GM18507 (cell line): ENCODE data around the gene TTLL1.
"Not testable (repeated sequence)": the region's sequence is repeated elsewhere in the genome, so short reads cannot be mapped to it uniquely, and the experiment has no call there.

ENCODE experiments used
- DNase-seq: peaks from one replicate; pipeline ENCODE4 v3.0.0; 2011; ENCODE audit warnings: low read depth; ENCODE audit not compliant: insufficient read length; ENCODE audit errors: extremely low spot score
- FAIRE-seq: peaks from 2 replicates; lab custom pipeline; 2011; peaks lifted over from hg19 to GRCh38; lab: Jason Lieb, UNC

The TTLL1 gene

DNA sequence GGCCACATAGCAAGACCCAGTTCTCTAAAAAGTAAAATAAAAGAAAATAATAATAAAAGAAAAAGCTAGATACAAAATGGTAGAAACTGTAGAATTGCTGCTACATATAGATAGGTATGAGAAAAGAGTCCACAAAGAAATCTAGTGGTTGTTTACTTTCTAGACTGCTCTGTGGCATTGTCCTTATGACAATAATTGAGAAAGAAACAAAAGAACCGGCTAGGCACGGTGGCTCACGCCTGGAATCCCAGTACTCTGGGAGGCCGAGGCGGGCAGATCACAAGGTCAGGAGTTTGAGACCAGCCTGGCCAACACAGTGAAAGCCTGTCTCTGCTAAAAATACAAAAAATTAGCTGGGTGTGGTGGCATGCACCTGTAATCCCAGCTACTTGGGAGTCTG, 73.0 kb downstream of the TTLL1 start:
- not testable (repeated sequence) for FAIRE-seq, DNase-seq

DNA sequence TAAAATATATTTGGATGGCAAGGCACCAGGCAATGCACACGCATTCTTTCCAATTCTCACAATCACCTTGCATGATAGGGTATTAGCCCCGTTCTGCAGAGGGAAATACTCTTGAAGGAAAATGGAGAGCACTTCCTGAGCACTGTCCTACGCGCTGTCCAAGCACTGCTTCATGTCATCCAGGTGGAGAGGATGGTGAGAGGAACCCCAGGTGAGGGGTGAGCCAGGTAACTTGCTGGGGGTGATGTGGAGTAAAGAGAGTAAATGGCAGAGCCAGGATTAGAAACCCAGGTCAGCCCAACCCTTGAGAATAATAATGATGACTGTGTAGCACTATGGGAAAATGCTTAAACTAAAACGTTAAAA, 73.5 kb downstream of the TTLL1 start:
- FAIRE-seq, result no peak

DNA sequence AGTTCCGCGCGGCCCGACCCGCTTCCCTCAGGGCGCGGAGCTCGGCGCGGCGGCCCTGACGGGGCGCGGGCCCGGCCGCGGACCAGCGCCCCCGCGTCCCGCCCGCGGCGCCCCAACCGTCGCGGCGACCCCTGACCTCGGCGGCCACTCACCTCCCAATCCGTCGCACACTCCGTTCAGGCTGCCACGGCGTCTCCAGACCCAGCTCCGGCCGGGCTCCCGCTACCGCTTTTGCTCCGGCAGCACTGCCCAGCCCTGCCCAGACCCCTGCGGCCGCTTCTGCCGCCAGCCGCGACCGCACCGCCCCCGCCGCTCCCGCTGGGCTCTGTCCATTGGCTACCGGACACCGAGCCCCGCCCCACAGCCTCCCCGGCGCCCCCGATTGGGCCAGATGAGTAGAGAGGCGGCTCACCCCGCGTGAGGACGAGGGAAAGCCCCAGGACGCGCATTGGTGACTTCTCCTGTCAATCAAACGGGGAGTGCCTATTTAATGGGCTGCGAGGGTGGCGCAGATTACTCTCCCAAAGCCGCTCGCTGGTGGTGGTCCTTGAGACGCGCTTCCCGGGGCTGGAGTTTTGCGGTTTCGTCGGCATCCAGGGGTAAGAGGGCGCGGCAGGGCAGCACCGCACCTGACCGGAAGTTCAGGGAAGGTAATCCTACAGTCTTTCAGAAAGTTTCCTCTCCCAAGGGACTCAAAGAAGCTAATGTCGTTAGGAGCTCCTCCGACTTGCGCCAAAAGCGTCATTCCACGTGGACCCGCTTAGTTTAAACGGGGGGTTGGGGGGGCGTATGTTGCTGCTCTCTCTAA, 74.1 kb downstream of the TTLL1 start, which contains the start of gene PACSIN2:
TSS of gene PACSIN2 (minus strand) at position 281 of the 808 bp plus-strand sequence. CDS start 103,069 bp downstream, outside the sequence.
- peak; percentile 86 for FAIRE-seq
- DNase-seq, result peak; percentile 100

More for the DNA sequence above, 73.5 kb downstream of the TTLL1 start:
- no peak for DNase-seq

DNA sequence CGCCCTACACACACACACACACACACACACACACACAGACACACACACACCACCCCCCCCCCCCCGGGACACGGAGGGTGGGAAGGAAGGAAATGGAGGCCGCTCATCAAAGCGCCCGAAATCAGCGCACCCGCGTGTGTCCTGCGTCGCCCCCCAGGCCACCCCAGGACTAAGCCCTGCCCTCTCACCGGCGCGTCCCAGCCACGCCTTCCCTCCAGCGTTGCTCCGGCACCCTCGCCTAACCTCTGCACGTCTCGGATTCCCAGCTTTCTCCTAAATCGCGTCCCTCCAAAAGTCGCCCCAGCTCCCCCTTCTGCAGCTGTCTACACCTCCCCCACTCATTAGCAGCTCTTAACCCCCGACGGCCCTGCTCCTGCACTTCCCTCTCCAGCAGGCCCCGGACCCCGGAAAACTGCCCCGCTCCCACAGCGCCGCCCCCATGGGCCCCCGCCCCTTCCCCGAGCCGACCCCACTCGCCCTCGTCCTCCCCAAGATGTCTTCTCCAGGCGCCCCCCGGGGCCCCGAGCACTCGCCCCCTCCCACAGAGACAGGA, 74.8 kb downstream of the TTLL1 start:
- FAIRE-seq, result peak; percentile 36
- no peak for DNase-seq

DNA sequence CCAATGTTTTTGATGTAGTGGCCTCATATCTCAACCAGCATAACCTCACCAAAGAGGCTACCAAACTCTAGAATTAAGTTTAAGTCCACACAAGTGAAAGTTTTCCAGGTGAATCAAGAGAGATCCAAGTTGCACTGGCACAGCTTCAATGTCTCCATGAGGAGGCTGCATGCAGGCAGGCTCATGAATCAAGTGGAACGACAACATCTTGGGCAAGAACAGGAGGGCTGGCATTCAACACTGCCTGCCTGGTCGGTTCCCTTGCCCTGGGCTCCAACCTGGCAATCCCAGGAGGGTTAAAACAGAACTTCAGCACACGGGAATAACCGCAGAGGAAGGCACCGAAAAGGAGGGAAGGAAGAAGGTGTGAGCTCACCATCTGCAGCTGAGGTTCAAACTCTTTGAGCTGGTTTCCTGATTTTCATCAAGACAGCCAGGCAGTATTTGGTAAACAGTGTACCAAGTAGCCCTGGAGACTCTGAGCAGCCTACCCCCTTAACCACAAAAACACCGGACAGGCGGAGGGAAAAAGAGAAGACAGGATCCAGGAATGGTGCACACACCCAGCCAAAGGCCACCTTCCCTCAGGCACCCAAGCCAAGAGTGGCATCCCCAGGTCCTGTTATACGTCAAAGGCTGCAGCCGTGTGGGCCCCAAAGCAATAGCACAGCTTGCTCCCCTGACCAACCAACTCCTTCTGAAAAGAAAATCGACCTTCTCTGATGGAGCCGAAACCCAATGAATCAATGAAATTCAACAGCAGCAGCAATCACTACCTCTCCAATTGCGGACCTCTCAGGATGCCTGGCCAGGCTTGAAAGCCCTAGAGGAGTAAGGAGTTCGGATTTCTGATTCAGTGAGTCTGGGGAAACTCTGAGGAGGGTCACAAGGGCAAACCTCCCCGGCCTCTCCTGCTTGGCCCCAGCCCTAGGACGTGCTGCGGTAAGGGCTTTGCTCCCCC, 75.6 kb downstream of the TTLL1 start:
- DNase-seq, result no peak
- FAIRE-seq, result no peak

DNA sequence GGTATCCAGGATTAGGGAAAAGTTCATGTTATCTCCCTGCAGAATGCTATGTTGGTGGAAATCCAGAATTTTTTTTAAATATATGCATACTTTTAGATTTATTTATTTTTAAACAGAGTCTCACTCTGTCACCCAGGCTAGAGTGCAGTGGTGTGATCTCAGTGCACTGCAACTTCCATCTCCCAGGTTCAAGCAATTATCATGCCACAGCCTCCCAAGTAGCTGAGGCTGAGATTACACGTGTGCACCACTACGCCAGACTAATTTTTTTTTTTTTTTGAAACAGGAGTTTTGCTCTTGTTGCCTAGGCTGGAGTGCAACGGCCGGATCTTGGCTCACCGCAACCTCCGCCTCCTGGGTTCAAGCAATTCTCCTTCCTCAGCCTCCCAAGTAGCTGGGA, 76.8 kb downstream of the TTLL1 start:
- FAIRE-seq (no peak), DNase-seq (no peak)

DNA sequence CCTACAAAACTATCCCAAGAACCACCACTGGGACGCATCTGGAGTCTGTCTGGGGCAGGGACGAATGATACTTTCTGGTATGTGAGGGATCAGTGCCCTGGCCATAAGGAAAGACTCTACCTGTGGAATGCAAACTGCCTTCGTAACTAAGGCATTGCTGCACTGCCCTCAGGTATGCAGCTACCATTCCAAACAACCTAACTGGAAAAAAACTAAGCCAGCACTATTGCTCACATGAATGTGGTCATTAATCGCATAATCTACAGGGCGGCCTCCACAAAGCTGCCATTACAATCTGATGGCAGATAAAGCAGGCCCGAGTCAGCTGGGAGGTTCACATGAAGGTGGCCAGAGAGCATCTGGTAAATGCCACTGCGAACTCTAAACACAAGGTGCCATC, 78.1 kb downstream of the TTLL1 start:
- DNase-seq, result no peak
- no peak for FAIRE-seq

DNA sequence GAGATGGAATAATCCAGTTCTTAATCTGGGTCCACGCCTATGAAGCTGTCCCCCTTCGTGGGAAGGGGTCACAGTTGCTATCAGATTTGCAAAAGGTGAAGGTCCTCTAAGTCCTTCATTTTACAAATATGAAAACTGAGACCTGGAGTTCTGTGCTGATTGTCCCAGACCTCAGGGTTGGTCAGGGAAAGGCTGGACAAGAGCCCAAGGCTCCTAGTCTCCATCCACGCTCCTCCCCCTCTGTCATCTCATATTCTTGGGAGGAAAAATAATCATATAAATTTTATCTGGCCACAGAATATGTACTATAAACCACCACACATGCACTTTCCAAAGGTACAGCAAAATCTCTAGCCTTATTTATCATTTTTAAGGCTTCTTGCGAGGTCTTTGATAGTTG, 79.7 kb downstream of the TTLL1 start:
- DNase-seq, result no peak
- no peak for FAIRE-seq

DNA sequence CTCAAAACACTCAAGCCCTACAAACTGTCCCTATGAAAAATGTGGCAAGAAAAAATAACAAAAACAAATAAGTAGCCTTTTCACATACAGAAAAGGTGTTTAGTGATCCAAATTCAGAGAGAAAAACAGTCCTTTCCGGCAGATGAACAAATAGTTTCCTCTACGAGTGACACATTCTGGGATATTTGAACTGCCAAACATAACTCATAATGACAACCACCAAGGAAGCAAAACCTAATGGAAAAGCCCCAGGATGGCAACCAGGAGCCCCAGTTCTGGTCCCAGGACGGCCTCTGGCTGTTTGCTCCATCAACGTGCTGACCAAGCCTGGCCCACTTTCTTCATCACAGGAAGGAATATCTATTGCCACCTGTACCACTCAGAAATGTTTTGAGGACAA, 80.3 kb downstream of the TTLL1 start:
- no peak for FAIRE-seq
- no peak for DNase-seq

DNA sequence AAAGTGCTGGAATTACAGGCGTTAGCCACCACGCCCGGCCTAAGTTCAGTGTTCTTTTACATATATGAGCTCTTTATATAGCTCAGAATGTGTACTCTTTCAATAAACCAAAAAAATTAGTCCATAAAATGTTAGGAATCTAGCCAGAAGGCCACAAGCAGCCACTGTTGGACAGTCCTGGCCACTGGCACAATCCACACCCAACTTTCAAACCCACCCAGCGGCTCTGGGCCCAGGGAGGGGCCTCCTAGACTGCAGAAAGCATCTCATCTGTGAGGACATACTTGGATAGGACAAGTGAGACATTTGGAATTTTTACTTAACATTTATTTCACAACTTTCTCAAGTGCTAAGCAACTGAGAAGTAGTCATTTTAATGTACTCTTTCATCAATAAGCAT, 80.7 kb downstream of the TTLL1 start:
- DNase-seq, result no peak
- FAIRE-seq, result no peak

DNA sequence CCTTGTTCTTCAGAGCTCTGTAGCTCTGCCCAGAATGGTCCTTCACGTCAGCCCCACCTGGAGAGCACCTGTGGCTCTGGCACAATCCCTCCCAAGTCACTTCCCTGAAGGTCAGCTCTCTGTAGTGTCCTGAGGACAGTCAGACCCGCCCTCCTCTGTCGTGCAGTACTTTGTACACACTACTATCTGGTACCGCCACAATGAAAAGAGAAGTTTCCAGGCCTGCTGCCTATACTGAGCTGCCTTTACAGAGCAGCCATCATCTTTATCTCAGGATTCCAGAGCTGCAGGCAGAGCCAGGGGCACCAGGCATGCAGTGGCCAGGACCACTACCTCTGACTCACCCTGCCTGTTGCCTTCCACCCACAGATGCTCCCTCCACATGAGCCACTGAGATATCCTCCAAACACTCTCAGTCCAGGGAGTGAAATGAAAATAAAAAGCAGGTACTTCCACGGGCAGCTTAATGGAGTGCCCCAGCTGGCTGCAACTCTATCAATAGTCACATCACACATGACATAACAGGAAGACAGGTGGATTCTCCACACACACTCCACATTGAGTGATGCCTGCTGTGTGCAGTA, 81.6 kb downstream of the TTLL1 start:
- DNase-seq, result no peak
- no peak for FAIRE-seq

DNA sequence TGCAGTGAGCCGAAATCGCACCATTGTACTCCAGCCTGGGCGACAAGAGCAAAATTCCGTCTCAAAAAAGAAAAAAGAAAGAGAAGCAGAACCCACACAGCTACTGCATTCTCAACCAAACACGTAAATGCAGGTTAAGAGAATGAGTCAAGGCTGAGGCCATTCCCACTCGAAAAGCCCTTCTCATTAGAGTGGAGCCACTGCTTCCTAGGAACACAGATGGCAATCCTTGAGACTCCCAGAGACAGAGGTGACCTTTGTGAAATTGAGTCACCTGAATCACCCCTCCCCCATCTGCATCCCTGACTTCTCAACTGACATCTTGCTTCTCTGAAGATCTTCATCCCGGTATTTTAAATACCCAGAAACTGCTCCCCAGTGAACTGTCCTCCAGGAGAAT, 82.4 kb downstream of the TTLL1 start:
- DNase-seq, result no peak
- FAIRE-seq, result no peak

DNA sequence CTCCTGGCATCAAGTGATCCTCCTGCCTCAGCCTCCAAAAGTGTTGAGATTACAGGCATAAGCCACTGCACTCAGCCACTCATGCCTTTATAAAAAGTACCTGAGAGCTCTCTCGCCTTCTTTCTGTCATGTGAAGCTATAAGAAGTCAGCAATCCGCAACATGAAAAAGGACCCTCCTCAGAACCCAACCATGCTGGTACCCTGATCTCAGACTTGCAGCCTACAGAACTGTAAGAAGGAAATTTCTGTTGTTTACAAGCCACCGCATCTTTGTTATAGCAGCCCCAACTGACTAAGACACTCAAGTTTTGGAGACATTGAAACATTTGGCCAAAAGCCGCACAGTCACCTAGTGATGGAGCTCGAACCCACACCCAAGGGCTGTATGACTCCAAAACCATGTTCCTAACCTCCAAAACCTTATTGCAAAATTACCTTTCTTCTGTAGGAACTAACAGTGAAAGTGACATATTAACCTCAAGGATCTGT, 83.1 kb downstream of the TTLL1 start:
- FAIRE-seq, result no peak
- no peak for DNase-seq

DNA sequence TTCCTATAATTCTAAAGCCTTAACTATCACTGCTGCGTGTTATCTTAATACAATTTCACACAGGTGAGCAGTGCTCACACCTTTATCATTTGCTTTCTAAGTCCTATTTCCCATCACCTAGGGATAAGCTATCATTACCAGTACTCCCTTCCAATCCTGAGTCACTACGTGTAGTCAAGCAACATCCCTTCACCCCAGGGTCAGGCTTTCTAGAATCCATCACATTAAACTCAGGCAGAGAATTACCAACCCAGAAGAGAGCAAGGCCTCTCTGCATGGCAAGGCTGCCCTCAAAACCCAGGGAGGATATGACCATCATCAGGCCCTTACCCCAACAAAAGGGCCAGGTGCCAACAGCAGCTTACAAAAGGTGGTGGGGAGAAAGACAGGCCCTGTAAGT, 84.1 kb downstream of the TTLL1 start:
- FAIRE-seq (no peak), DNase-seq (no peak)

DNA sequence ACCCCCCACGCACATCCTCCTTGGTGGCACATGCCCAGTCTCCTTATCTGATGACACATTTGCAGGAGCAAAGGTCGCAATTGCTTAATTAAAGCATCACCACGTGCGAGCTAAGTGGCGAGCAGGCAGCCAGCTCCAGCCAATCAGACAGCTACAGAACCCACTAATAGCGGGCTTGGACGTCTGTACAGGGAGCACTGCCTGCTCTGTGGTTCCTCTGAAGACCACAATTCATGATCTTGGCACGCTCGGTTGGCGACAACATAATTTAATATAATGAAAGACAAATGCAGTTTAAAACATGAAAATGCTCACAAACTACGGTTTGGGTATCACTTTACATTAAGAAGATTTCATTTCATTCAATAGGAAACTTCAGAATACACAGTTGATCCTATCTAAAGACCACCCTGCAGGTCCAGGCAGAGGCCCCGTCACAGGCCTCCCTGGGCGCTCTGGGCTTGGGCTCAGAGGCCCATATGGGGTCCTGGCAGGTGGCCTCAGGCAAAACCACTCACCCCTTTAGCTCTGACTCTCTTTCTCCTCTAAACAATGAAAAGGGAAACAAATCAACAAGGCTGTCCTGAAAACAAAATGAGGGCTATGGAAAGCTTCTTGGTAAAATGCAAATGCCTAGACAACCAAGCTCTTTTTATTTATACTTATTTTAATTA, 84.7 kb downstream of the TTLL1 start:
- FAIRE-seq (no peak), DNase-seq (no peak)

DNA sequence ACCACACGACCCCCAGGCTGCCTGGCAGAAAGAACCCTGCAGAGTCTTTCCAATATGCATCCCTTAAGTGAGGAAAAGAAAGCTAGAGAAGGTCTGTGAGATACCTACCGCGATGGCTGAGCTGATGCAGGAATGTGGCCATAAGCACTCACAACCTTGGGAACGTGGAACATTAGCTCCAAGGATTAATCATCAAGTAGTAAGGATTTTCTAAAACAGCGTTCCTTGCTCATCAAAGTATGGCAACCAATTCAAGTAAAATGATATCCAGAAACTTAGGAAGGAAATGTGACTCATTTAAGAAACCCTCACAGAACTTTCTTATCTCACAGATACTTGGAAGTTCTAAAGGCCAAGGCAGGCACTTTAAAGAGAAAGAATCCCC, 87.0 kb downstream of the TTLL1 start:
- DNase-seq (no peak), FAIRE-seq (peak; percentile 59)

DNA sequence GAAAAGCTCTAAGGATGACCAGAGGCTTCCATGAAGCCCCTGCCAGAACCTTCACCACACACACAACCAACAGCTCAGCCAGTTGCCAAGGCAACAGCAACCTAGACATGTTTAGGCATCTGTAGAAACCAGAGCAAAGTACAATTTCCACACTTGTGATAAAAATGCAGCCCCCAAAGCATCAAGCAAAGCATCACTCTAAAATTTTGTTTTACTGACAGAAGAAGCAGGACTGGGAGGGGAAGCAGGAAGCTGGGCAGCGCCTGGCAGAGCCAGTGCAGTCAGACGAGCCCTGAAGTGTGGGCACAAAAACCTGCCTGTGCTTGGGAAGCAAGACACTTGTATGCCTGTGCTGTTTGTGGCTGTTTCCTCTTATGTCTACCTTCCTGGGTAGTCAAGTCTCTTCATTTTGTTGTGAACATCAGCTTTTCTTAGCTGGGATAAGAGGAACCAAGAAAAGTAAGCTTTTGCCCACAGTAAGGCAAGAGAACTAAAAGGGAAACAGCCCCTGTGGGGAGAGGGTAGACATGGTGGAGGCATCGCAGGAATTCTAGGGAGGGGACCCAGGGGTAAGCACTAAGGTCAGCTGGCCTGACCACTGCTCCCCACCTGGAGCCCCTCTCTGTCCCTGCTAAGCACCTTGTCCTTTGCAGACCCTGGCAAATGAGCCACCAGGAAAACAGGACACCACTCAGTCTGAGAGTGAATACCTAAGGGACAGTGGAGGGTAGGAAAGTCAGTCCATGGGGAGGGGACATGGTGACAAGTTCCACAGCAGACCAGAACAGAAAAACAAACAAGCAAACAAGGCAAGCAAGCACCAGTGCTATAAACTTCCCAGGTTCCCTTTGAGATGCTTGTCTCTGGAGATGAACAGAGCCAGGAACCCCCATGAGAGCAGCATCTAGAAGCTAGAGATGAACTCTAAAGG, 87.7 kb downstream of the TTLL1 start:
- DNase-seq (no peak), FAIRE-seq (peak; percentile 81)
